Measurements from ENCODE around the gene PTX3. TPM values are rescaled to one million over a fixed set of nuclear protein-coding genes. Genes with fewer than 3 reads are reported as not detected.

PTX3 gene
- total RNA-seq, 3 donors from 2014 or later (not counting 1 experiment from before 2014, with no cell fraction given) = 0.40 to 5.8 (median 1.4) TPM

DNA sequence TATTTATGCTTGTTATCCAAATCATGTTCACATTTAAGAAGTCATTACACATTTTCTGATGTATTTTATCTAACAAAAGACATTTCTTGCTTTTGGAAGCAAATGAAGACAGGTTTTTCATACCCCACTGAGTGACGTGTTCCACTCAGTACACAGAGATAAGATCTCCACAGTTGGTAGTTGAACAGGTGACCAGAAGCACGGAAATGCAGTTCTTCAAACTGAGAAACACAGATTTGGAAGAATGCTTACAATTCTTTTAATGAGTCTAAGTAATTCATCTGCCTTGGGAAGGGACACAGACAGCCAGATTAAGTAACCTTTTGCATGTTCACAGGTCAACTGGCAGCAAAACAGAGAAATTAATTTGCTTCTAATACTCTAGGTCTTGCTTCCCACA is 23.1 kb downstream of the PTX3 start:
- Histone ChIP-seq H3K36me3 (ENCODE audit: control insufficient read depth, insufficient read depth, low read length) (no peaks in the 10 kb centered on the region), H3K27ac (ENCODE audit: low read length) (no peak overlapping the region), H3K4me1 (ENCODE audit: control insufficient read depth, insufficient read depth, low read length) (no peaks in the 10 kb centered on the region), H3K9me3 (ENCODE audit: control insufficient read depth, insufficient read depth, low read length) (no peaks in the 10 kb centered on the region), H3K4me3 (ENCODE audit: low read length) (no peak overlapping the region), H3K27me3 (ENCODE audit: control insufficient read depth, insufficient read depth, low read length) (peaks cover 2% of the 10 kb centered on the region)
- TF ChIP-seq, protein P1, sequence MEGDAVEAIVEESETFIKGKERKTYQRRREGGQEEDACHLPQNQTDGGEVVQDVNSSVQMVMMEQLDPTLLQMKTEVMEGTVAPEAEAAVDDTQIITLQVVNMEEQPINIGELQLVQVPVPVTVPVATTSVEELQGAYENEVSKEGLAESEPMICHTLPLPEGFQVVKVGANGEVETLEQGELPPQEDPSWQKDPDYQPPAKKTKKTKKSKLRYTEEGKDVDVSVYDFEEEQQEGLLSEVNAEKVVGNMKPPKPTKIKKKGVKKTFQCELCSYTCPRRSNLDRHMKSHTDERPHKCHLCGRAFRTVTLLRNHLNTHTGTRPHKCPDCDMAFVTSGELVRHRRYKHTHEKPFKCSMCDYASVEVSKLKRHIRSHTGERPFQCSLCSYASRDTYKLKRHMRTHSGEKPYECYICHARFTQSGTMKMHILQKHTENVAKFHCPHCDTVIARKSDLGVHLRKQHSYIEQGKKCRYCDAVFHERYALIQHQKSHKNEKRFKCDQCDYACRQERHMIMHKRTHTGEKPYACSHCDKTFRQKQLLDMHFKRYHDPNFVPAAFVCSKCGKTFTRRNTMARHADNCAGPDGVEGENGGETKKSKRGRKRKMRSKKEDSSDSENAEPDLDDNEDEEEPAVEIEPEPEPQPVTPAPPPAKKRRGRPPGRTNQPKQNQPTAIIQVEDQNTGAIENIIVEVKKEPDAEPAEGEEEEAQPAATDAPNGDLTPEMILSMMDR (IDR thresholded peaks at IDR 0.05) = no peak
- Mint-ChIP-seq H3K27me3 (ENCODE audit: low read depth in 2 of 2) (no peaks in the 10 kb centered on the region), H3K4me3 (no peak overlapping the region), H3K4me1 (no peaks in the 10 kb centered on the region), H3K9me3 (peaks cover 0 to 5% of the 10 kb centered on the region in 2 donors), H3K27ac (no peak overlapping the region), H3K36me3 (no peaks in the 10 kb centered on the region)
- intact Hi-C loops (cut with micrococcal nuclease) = no loop called here
- 65% methylated on average over 2 of the region's 2 CpGs for WGBS (ENCODE audit: insufficient coverage)
- no peak for ATAC-seq
- no peak for DNase-seq

DNA sequence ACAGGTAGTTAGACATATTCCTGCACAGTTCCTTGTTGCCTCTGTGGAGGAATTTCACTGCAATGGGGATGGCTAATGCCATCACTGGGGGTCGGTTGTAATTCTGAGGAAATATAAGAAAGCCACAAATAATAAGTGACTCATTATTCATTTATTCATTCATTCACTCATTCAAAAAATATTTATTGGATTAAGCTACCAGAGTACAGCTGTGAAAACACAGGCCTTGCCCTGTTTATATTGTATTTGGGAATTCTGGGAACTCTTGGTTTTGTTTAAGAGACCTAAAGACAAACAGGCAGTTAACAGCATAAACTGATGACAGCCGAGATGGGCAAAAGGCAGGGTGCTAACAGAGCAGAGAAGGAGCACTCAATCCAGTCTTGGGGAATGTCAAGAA is 23.6 kb downstream of the PTX3 start:
- no peak overlapping the region for H3K27ac Mint-ChIP-seq

DNA sequence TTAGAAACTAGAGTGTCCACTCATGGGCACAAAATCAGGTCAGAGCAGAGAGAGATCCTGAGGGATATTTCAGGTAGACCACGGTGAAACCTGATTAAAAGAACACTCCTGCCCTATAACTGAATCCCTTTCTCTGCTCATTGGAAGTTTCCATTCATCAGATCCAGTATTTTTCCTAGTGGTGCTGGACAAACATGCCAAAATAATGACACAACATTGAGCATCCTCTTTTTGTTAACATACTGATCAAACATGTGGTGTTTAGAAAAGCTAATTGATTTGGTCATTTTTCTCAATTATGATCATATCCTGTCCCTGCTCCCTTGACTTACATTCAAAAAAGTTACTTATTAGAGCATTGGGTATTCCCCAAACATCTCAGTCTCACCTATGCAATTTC is 27.2 kb downstream of the PTX3 start:
- ATAC-seq = no peak

More for the DNA sequence above, 23.6 kb downstream of the PTX3 start:
- no peak overlapping the region for H3K4me3 Mint-ChIP-seq
- no peak for DNase-seq
- Histone ChIP-seq H3K36me3 (ENCODE audit: control insufficient read depth, insufficient read depth, low read length) (no peaks in the 10 kb centered on the region), H3K27ac (ENCODE audit: low read length) (no peak overlapping the region), H3K27me3 (ENCODE audit: control insufficient read depth, insufficient read depth, low read length) (peaks cover 2% of the 10 kb centered on the region), H3K9me3 (ENCODE audit: control insufficient read depth, insufficient read depth, low read length) (no peaks in the 10 kb centered on the region), H3K4me1 (ENCODE audit: control insufficient read depth, insufficient read depth, low read length) (no peaks in the 10 kb centered on the region), H3K4me3 (ENCODE audit: low read length) (no peak overlapping the region)
- no peaks in the 10 kb centered on the region for H3K36me3 Mint-ChIP-seq
- no peaks in the 10 kb centered on the region for H3K27me3 Mint-ChIP-seq (ENCODE audit: low read depth in 2 of 2)
- H3K4me1 Mint-ChIP-seq = no peaks in the 10 kb centered on the region
- TF ChIP-seq, protein P1 (IDR thresholded peaks at IDR 0.05) = no peak
- ATAC-seq = no peak
- H3K9me3 Mint-ChIP-seq = peaks cover 0 to 5% of the 10 kb centered on the region in 2 donors
- whole genome bisulfite sequencing (ENCODE audit: insufficient coverage) = 89% methylated on average over 1 of the region's 2 CpGs
- intact Hi-C loops (cut with micrococcal nuclease) = no loop called here

DNA sequence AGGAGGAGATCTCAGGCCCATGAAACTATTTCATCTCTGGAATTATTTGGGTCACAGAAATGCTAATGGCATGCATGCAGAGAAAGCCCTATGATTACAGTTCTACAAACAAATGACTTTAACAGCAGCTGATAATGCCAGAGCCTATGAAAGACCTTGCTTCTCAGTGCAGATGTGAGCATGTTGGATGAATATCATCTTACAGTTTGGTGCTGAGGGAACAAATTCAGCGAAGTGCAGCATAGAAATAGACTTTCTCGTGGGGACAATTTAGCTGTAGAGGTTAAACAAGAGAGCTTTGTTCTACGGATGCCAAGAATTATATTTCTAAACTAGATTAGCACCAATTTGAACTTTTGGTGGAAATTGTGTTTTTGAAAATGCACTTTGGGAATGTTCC is 27.7 kb downstream of the PTX3 start:
- WGBS (ENCODE audit: insufficient coverage) = 88% methylated on average over 2 of the region's 3 CpGs
- Mint-ChIP-seq H3K4me1 (no peaks in the 10 kb centered on the region), H3K36me3 (no peaks in the 10 kb centered on the region), H3K27ac (no peak overlapping the region), H3K27me3 (ENCODE audit: low read depth in 2 of 2) (no peaks in the 10 kb centered on the region), H3K9me3 (peaks cover 2 to 3% of the 10 kb centered on the region in 2 donors), H3K4me3 (no peak overlapping the region)
- peaks cover 2% of the 10 kb centered on the region for H3K27me3 ChIP-seq (ENCODE audit: control insufficient read depth, insufficient read depth, low read length)
- intact Hi-C loops (cut with micrococcal nuclease) = no loop called here
- no peaks in the 10 kb centered on the region for H3K36me3 ChIP-seq (ENCODE audit: control insufficient read depth, insufficient read depth, low read length)
- no peak overlapping the region for H3K4me3 ChIP-seq (ENCODE audit: low read length)
- no peaks in the 10 kb centered on the region for H3K4me1 ChIP-seq (ENCODE audit: control insufficient read depth, insufficient read depth, low read length)
- TF ChIP-seq, protein P1 (IDR thresholded peaks at IDR 0.05) = no peak
- H3K27ac ChIP-seq (ENCODE audit: low read length) = no peak overlapping the region
- no peaks in the 10 kb centered on the region for H3K9me3 ChIP-seq (ENCODE audit: control insufficient read depth, insufficient read depth, low read length)
- no peak for DNase-seq
- ATAC-seq = no peak

More for the DNA sequence above, 27.2 kb downstream of the PTX3 start:
- H3K9me3 ChIP-seq (ENCODE audit: control insufficient read depth, insufficient read depth, low read length) = no peaks in the 10 kb centered on the region
- H3K4me3 ChIP-seq (ENCODE audit: low read length) = no peak overlapping the region
- no peaks in the 10 kb centered on the region for H3K4me1 ChIP-seq (ENCODE audit: control insufficient read depth, insufficient read depth, low read length)
- WGBS (ENCODE audit: insufficient coverage) = 71% methylated on average over 1 of the region's 1 CpG
- intact Hi-C loops (cut with micrococcal nuclease) = no loop called here
- no peaks in the 10 kb centered on the region for H3K36me3 ChIP-seq (ENCODE audit: control insufficient read depth, insufficient read depth, low read length)
- H3K4me1 Mint-ChIP-seq = no peaks in the 10 kb centered on the region
- no peak overlapping the region for H3K4me3 Mint-ChIP-seq
- H3K9me3 Mint-ChIP-seq = peaks cover 2 to 3% of the 10 kb centered on the region in 2 donors
- DNase-seq = no peak
- H3K27me3 Mint-ChIP-seq (ENCODE audit: low read depth in 2 of 2) = no peaks in the 10 kb centered on the region
- no peak overlapping the region for H3K27ac ChIP-seq (ENCODE audit: low read length)
- no peaks in the 10 kb centered on the region for H3K36me3 Mint-ChIP-seq
- no peak overlapping the region for H3K27ac Mint-ChIP-seq
- H3K27me3 ChIP-seq (ENCODE audit: control insufficient read depth, insufficient read depth, low read length) = peaks cover 2% of the 10 kb centered on the region
- TF ChIP-seq, protein P1 (IDR thresholded peaks at IDR 0.05) = no peak
